ENCODE data around the gene NOL4L.

The NOL4L gene

GRCh38 chr20:32539817-32540675 is 45.1 kb downstream of the NOL4L start:
- no peak overlapping the region for H3K4me3 ChIP-seq (ENCODE audit: low read depth, low read length)

GRCh38 chr20:32539026-32539816 is 45.9 kb downstream of the NOL4L start:
- no peak for DNase-seq (ENCODE audit: low read depth)
- no peak for TF ChIP-seq CTCF (IDR thresholded peaks at IDR 0.05; ENCODE audit: insufficient read depth, low read depth, low read length, missing control alignments)
- no peak overlapping the region for H3K4me3 ChIP-seq (ENCODE audit: low read depth, low read length)

More at GRCh38 chr20:32539817-32540675, 45.1 kb downstream of the NOL4L start:
- peak; percentile 73 for DNase-seq (ENCODE audit: low read depth)
- TF ChIP-seq CTCF (IDR thresholded peaks at IDR 0.05; ENCODE audit: insufficient read depth, low read depth, low read length, missing control alignments): no peak

GRCh38 chr20:32538526-32538939 is 46.6 kb downstream of the NOL4L start:
- H3K4me3 ChIP-seq (ENCODE audit: low read depth, low read length): no peak overlapping the region
- no peak for DNase-seq (ENCODE audit: low read depth)
- no peak for TF ChIP-seq CTCF (IDR thresholded peaks at IDR 0.05; ENCODE audit: insufficient read depth, low read depth, low read length, missing control alignments)

- H3K4me3 ChIP-seq (ENCODE audit: low read depth, low read length): no peak overlapping the region
- no peak for DNase-seq (ENCODE audit: low read depth)
- no peak for TF ChIP-seq CTCF (IDR thresholded peaks at IDR 0.05; ENCODE audit: insufficient read depth, low read depth, low read length, missing control alignments)
These were observed 47.2 kb downstream of the NOL4L start for GRCh38 chr20:32537657-32538525.

- TF ChIP-seq CTCF (IDR thresholded peaks at IDR 0.05; ENCODE audit: insufficient read depth, low read depth, low read length, missing control alignments): no peak
- peak; percentile 35 for DNase-seq (ENCODE audit: low read depth)
- H3K4me3 ChIP-seq (ENCODE audit: low read depth, low read length): peak overlapping the region; percentile 40
These were observed 48.1 kb downstream of the NOL4L start for GRCh38 chr20:32536851-32537656.
